ENCODE measurements around the gene ZC3H8.

The ZC3H8 gene

DNA sequence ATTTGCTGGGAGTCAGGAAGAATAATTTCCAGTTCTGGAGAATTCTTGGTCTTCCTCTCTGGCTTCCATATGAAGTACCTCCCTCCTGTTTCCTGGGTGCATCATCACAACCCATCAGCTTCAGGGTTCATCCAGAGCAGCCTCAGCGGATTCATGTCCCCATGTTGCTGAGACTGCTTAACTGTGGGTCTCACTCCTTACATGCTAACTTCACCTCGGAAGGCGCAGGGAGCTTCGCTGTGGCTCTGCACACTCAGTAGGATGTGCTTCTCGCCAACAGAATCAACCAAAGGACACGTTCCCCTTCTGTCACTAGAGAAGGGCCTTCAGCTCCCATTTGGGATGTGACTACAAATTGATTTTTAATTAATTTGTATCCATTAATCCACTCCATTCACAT is 92.5 kb downstream of the ZC3H8 start:
- DNase-seq = no peak
